A549 (cell line): ENCODE measurements around the gene SUSD3. TPM values are rescaled to one million over a fixed set of nuclear protein-coding genes. Genes with fewer than 3 reads are reported as not detected.

Experiments used
- ATAC-seq, 2 experiments: fragments of 200-7000 bp in 1 of 2; fragments of >200 bp in 1 of 2; cut with Nextera tagmentation in 1 of 2; cut with Tn5 transposase in 1 of 2; 3 replicates each; pipeline versions ENCODE4 v1.8.0 to v1.9.1; 2018 to 2020; ENCODE audit warnings: mild to moderate bottlenecking in 1 of 2, moderate library complexity in 1 of 2
- CTCF ChIA-PET: fragments of 300-600 bp; sonication (Branson Sonifier 250); formaldehyde crosslinking; extraction: SDS; loops from one replicate; lab custom pipeline; 2021; ENCODE audit warnings: antibody characterized with exemption, inconsistent platforms; lab: Yijun Ruan, JAX
- POLR2A ChIA-PET: fragments of 350-600 bp; formaldehyde crosslinking; extraction: SDS; loops from one replicate; lab custom pipeline; 2021; ENCODE audit warnings: antibody characterized with exemption, inconsistent platforms; lab: Yijun Ruan, JAX
- DNase-seq, 2 experiments: peaks; one replicate each; pipeline versions ENCODE4 v3.0.0 to v3.0.0-alpha.2; 2011 to 2016; ENCODE audit warnings: low read depth in 1 of 2, low spot score in 1 of 2
- FAIRE-seq: peaks from 2 replicates; lab custom pipeline; 2011; peaks lifted over from hg19 to GRCh38; lab: Jason Lieb, UNC
- H3K27ac ChIP-seq, 2 experiments: fragments of >200 bp; sonication (Bioruptor Twin); formaldehyde crosslinking; 3 replicates each; pipeline ENCODE4 v1.5.1; 2016 to 2017
- H3K4me1 ChIP-seq: fragments of >200 bp; sonication (Bioruptor Twin); formaldehyde crosslinking; 3 replicates; pipeline ENCODE4 v1.6.1; 2016
- H3K4me2 ChIP-seq: fragments of >200 bp; sonication (Bioruptor Twin); formaldehyde crosslinking; 3 replicates; pipeline ENCODE4 v1.6.1; 2016
- H3K4me3 ChIP-seq: fragments of >200 bp; sonication (Bioruptor Twin); formaldehyde crosslinking; 3 replicates; pipeline ENCODE4 v1.5.1; 2016
- H3K9me3 ChIP-seq: fragments of >200 bp; sonication (Bioruptor Twin); formaldehyde crosslinking; 3 replicates; pipeline ENCODE4 v1.6.1; 2016
- CBX8 ChIP-seq: fragments of 200-600 bp; sonication (generic); IDR thresholded peaks from 2 replicates; pipeline ENCODE4 v1.6.1; 2016
- CEBPB ChIP-seq, 2 experiments: fragments of >200 bp in 1 of 2; sonication (Bioruptor Twin) in 1 of 2; formaldehyde crosslinking in 1 of 2; IDR thresholded peaks; 2 replicates each; pipeline ENCODE4 v1.6.1; 2012 to 2016
- CHD4 ChIP-seq: fragments of 200-600 bp; sonication (generic); IDR thresholded peaks from 2 replicates; pipeline ENCODE4 v1.6.1; 2016; ENCODE audit warnings: antibody characterized with exemption, mild to moderate bottlenecking, borderline replicate concordance
- EHF ChIP-seq: fragments of 250-450 bp; sonication (Bioruptor Pico); IDR thresholded peaks from 2 replicates; pipeline ENCODE4 v1.5.0; 2020; ENCODE audit warnings: mild to moderate bottlenecking
- EHMT2 ChIP-seq: fragments of 200-600 bp; sonication (generic); IDR thresholded peaks from 2 replicates; pipeline ENCODE4 v1.6.1; 2016; ENCODE audit warnings: antibody characterized with exemption, low read depth, mild to moderate bottlenecking, moderate library complexity
- ELK1 ChIP-seq: fragments of 150-350 bp; IDR thresholded peaks from 2 replicates; pipeline ENCODE4 v1.6.1; 2014; ENCODE audit warnings: low read depth, mild to moderate bottlenecking, low read length
- ESRRA ChIP-seq: fragments of 150-350 bp; IDR thresholded peaks from 2 replicates; pipeline ENCODE4 v1.6.1; 2014; ENCODE audit warnings: mild to moderate bottlenecking, low read length, borderline replicate concordance
- HES2 ChIP-seq: fragments of >200 bp; sonication (Bioruptor Twin); formaldehyde crosslinking; IDR thresholded peaks from 2 replicates; pipeline ENCODE4 v1.6.1; 2016
- JUNB ChIP-seq: fragments of >200 bp; sonication (Bioruptor Twin); formaldehyde crosslinking; IDR thresholded peaks from 2 replicates; pipeline ENCODE4 v1.6.1; 2016
- KDM1A ChIP-seq: fragments of 200-600 bp; sonication (generic); IDR thresholded peaks from 2 replicates; pipeline ENCODE4 v1.6.1; 2016; ENCODE audit warnings: low read depth, mild to moderate bottlenecking
- MAZ ChIP-seq: fragments of 150-350 bp; IDR thresholded peaks from 2 replicates; pipeline ENCODE4 v1.6.1; 2014; ENCODE audit warnings: antibody characterized with exemption, low read depth, low read length, borderline replicate concordance
- NFE2L2 ChIP-seq: fragments of 150-350 bp; conservative IDR thresholded peaks from 2 replicates; pipeline ENCODE4 v1.6.1; 2014; ENCODE audit warnings: low read length
- PHF8 ChIP-seq: fragments of 200-600 bp; sonication (generic); IDR thresholded peaks from 2 replicates; pipeline ENCODE4 v1.6.1; 2016; ENCODE audit warnings: low read depth, mild to moderate bottlenecking, antibody characterized with exemption, moderate library complexity, borderline replicate concordance
- RAD21 ChIP-seq, 2 experiments: fragments of >200 bp in 1 of 2; sonication (Bioruptor Twin) in 1 of 2; formaldehyde crosslinking in 1 of 2; IDR thresholded peaks in 1 of 2; conservative IDR thresholded peaks in 1 of 2; 2 replicates in 1 of 2; 3 replicates in 1 of 2; pipeline ENCODE4 v1.6.1; 2012 to 2018; ENCODE audit warnings: inconsistent platforms in 1 of 2
- REST ChIP-seq: fragments of 200-600 bp; sonication (generic); IDR thresholded peaks from 2 replicates; pipeline ENCODE4 v1.6.1; 2016; ENCODE audit warnings: antibody characterized with exemption, mild to moderate bottlenecking, moderate library complexity
- SMC3 ChIP-seq: fragments of >200 bp; sonication (Bioruptor Twin); formaldehyde crosslinking; IDR thresholded peaks from 3 replicates; pipeline ENCODE4 v1.6.1; 2018; ENCODE audit warnings: inconsistent platforms
- USF2 ChIP-seq: fragments of 450-650 bp; IDR thresholded peaks from 2 replicates; pipeline ENCODE4 v1.6.1; 2014; ENCODE audit warnings: antibody characterized with exemption
- ZNF302 ChIP-seq: fragments of 250-450 bp; sonication (Bioruptor Pico); IDR thresholded peaks from 2 replicates; pipeline ENCODE4 v1.9.0; 2021; ENCODE audit warnings: inconsistent platforms, mild to moderate bottlenecking, moderate library complexity
- WGBS: methylation state at CpG from one replicate; pipeline ENCODE4 v1.1.6; 2017; ENCODE audit errors: missing lambda C conversion rate; 5-methylcytosine and 5-hydroxymethylcytosine counted together
- polyA plus RNA-seq, 4 experiments: library from polyadenylated mRNA; depleted of rRNA in 3 of 4; stranded (reverse); fragments of >200 nt; fragmentation: RNase III in 1 of 4; extraction: RNeasy Plus Mini Kit Qiagen cat#74134 plus additional on column Dnase treatment in 1 of 4; gene quantifications; 2 replicates in 3 of 4; 3 replicates in 1 of 4; pipeline ENCODE4 v1.2.3, GENCODE V29; 2011 to 2017

Gene SUSD3
- polyA plus RNA-seq, 2 of the 4 experiments (the other 2 are of a cell fraction), result 0.27 to 0.34 TPM

GRCh38 chr9:93130861-93131481 lies 72.5 kb downstream of the SUSD3 start:
- peaks cover 44% of the 10 kb centered on the region for H3K4me1 ChIP-seq
- H3K4me2 ChIP-seq, result no peak overlapping the region; the same call in 2 of the 3 replicates
- TF ChIP-seq MAZ (no peak), NFE2L2 (no peak), SMC3 (no peak), CBX8 (no peak), HES2 (no peak), CEBPB (IDR thresholded peaks at IDR 0.05) (no peak), JUNB (no peak)
- 89% methylated on average over 10 of the region's 15 CpGs for WGBS
- H3K4me3 ChIP-seq, result no peak overlapping the region
- ChIA-PET CTCF (interaction anchor here (1.5 to 4.0 kb wide), 3 partner anchors 10 to 127 kb away, joined by 7 to 31 read pairs (median 11); no protein-coding TSS in a partner anchor), POLR2A (interaction anchor here (1.0 kb wide), 1 partner anchor 11 kb away, joined by 5 read pairs; no protein-coding TSS in a partner anchor)
- no peak for DNase-seq
- ATAC-seq, result no peak
- H3K27ac ChIP-seq, result peak overlapping the region in 1 of 2 experiments; percentile 96; a peak in 3 of 6 replicates
- FAIRE-seq, result no peak
- no peaks in the 10 kb centered on the region for H3K9me3 ChIP-seq

- H3K4me3 ChIP-seq, result peak overlapping the region; percentile 89; the same call in 1 of the 3 replicates
- ChIA-PET POLR2A (no interaction called here), CTCF (interaction anchor here (1.5 to 4.0 kb wide), 3 partner anchors 11 to 128 kb away, joined by 7 to 31 read pairs (median 11); no protein-coding TSS in a partner anchor)
- no peak for DNase-seq
- WGBS, result 86% methylated on average over 13 of the region's 13 CpGs
- H3K9me3 ChIP-seq, result no peaks in the 10 kb centered on the region
- TF ChIP-seq KDM1A (peak; percentile 22; the same call in 1 of the 2 replicates), REST (no peak)
- no peak for ATAC-seq
- no peak for FAIRE-seq
- H3K27ac ChIP-seq, result peak overlapping the region; percentile 91 to 96
- peak overlapping the region; percentile 99 for H3K4me2 ChIP-seq
- H3K4me1 ChIP-seq, result peaks cover 46% of the 10 kb centered on the region
Measured at GRCh38 chr9:93131599-93132286, 73.2 kb downstream of the SUSD3 start.

- FAIRE-seq, result no peak
- peaks cover 46% of the 10 kb centered on the region for H3K4me1 ChIP-seq
- H3K4me3 ChIP-seq, result peak overlapping the region; percentile 89
- peak; percentile 46 to 54 for DNase-seq
- CTCF ChIA-PET, result interaction anchor here (2.0 to 5.4 kb wide), 4 partner anchors 10 to 129 kb away, joined by 7 to 42 read pairs (median 22); no protein-coding TSS in a partner anchor
- POLR2A ChIA-PET, result interaction anchor here (1.9 kb wide), 1 partner anchor 12 kb away, joined by 35 read pairs; no protein-coding TSS in a partner anchor
- WGBS, result 36% methylated on average over 4 of the region's 12 CpGs
- TF ChIP-seq EHF (CRISPR knock-in tag), result no peak
- TF ChIP-seq RAD21 (conservative IDR thresholded peaks at IDR 0.05 in 1 of 2, IDR thresholded peaks at IDR 0.05 in 1 of 2), result no peak
- TF ChIP-seq USF2, result no peak
- TF ChIP-seq ESRRA, result no peak
- 0 out of 2 replicates have a peak, but pooled peaks have one; percentile 44 for TF ChIP-seq CHD4
- peak; percentile 8; the same call in 1 of the 2 replicates for TF ChIP-seq KDM1A
- TF ChIP-seq PHF8, result no peak
- TF ChIP-seq ZNF302 (CRISPR knock-in tag), result no peak
- TF ChIP-seq ELK1, result no peak
- no peak for TF ChIP-seq EHMT2
- TF ChIP-seq, all 56 proteins: peak for 2
- Histone ChIP-seq H3K27ac (peak overlapping the region; percentile 91 to 96), H3K4me2 (peak overlapping the region; percentile 99), H3K9me3 (no peaks in the 10 kb centered on the region)
- peak; percentile 6 to 48; a peak in 5 of 6 replicates for ATAC-seq
Measured at GRCh38 chr9:93132287-93132927, 73.9 kb downstream of the SUSD3 start.
